Glomerular endothelial cell (primary cell): ENCODE results near the gene NEK7. TPM values are rescaled to one million over a fixed set of nuclear protein-coding genes. Genes with fewer than 3 reads are reported as not detected.

Source experiments
- DNase-seq: peaks from one replicate; pipeline ENCODE4 v3.0.0-alpha.2; 2011; ENCODE audit warnings: low read depth, low spot score; ENCODE audit errors: extremely low read depth
- total RNA-seq: library from RNA; depleted of rRNA; stranded (reverse); fragments of >200 nt; gene quantifications from 2 replicates; pipeline ENCODE4 v1.2.3, GENCODE V29; 2015

The NEK7 gene
- total RNA-seq, 1 donor from 2014 or later, result 48.6 TPM

DNA sequence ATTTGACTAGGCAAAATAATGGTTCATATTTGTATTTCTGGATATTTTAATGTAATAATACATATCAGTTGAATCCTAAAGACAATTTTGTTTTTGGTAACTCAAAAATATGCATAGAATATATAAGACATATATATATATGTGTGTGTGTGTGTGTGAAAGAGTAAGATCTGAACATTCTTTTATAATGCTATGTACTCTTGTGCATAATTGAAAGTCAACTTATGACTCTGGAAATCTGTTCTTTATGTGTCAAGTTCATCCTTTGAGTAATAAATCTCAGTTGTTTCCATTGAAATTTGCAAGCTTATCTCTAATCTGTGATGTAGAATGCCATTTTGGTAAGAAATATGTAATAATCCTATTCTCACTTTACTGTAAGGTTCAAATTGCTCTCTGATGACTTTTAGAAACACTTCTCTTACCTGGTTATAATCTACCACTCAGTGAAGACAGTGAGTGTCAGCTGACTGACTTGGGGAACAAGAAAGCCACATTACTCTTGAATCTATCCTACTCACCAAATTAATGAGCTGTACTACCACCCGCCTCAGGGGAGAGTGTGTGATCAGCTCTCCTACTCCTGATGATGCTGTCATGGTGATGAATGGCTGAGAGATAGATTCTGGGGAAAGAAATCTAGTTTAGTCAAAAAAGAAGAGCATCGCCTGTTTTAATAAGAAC is 15.0 kb upstream of the NEK7 start:
- no peak for DNase-seq

DNA sequence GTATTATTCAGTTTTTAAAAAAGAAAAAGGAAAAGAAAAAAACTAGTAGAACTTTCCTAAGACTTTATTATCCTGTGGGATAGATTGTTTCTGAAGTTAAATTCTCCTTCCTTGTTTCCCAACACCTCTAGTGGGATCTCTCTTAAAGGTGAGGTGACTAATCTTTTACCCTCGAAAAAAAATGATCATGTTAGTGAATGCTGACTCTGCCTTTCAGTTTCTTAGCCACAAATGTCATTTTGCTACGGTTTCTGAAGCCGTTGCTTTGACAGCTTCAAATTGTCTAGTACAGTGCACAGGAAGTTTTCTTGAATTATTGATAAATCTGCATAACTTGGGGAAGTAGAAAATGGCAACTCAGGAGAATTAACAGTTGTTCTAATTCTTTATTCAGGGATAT is 13.0 kb upstream of the NEK7 start:
- DNase-seq, result no peak

DNA sequence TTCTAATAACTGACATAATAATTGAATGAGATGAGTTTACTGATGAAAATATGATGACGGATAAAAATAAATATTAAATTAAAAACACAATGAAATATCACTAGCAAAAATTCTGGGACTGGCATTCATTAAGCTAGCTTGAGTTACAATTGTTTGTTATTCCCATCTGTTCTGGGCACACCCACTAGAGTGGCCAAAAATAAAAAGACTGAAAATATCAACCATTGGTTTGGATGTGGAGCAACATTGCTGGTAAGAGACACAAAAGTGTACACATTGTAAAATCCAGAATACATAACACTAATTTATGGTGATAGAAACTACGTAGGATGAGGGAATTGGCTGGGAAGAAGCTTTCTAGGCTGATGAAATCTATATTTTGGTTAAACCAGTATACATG is 9.6 kb upstream of the NEK7 start:
- DNase-seq, result no peak

DNA sequence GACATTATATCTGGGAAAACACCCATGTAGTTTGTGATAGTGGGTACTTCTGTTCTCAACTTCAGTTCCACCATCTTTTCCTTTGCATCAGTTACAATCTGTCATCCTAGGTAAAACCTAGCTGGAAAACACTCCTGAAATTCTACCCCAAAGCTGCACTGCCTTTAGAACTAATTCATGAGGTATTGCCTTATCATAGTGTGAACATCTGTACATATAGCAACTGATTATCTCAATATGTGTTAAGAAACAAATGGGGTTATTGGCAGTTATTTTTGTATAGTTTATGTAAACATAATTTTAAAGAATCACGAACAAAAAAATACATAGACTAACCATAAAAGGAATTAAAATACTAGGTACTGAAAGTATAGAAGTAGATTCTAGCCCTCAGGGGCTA is 6.4 kb upstream of the NEK7 start:
- no peak for DNase-seq

DNA sequence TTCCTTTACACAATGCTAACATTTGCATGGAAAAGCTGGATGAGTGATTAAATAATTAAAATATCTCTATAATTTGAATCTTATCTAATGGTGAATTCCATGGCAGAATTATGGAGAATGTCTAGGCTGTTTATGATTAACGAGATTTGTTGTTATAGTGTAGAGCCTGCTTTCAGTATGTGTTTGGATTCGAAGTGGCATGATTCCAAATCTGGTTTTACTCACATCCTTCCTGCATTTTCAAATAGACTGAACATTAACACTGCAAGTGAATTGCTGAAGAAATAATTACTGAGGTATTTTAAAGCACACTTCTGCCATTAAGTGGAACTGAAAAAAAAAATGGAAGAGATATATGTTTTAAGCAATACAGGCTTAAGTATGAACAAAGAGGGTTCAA is 5.1 kb upstream of the NEK7 start:
- no peak for DNase-seq

DNA sequence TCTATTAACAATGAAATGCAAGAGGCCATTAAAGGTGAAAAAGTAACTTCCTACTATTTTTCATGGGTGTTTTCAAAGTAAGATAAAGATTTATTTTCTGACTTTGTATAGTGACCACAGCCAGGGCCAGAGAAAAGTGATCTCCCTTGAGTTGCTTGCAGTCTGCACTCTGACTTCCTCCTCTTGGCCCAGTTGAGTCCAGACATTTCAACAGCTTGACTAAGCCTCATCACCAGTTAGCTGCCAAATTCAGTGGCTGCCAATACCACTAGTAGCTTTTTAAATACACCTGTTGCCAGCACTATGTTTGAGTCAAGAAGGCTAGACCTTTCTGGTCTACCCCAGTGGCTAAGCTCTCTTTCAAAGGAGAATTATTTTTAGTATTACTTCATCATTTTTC is 3.7 kb upstream of the NEK7 start:
- DNase-seq, result no peak

DNA sequence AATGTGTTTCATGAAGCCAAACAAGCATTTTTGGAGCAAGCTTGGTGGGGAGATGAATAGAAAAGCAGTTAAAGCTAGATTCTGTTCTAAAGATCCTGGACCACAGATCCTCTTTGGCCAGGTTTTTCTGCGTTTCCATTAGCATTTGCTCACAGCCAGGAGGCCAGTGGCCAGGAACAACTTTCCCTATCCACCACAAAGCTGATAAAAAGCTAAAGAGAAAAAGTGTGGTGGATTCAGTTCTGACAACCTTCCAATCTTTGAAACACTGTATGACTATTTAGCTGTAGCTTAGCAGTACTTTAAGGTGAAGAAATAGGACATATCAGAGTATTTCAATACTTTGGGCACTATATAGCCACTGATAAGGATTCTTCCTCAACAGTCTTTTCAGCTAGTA is 3.0 kb upstream of the NEK7 start:
- no peak for DNase-seq

DNA sequence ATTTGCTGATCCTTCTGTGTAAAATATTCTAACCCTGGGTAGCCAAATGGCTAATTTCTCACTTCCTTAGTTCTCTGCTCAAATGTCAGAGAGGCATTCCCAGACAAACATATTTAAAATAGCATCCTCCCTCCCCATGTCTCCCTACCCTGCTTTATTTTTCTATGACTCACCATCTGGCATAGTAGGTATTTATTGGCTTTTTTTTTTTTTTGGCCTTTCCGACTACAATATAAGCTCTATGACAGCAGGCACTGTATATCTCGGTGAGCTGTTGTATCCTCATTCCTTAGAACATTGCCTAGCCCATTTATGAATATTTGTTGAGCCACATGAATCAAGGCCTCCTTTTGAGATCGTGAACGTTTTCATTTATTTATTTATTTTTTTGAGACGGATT is 1.5 kb upstream of the NEK7 start:
- no peak for DNase-seq

DNA sequence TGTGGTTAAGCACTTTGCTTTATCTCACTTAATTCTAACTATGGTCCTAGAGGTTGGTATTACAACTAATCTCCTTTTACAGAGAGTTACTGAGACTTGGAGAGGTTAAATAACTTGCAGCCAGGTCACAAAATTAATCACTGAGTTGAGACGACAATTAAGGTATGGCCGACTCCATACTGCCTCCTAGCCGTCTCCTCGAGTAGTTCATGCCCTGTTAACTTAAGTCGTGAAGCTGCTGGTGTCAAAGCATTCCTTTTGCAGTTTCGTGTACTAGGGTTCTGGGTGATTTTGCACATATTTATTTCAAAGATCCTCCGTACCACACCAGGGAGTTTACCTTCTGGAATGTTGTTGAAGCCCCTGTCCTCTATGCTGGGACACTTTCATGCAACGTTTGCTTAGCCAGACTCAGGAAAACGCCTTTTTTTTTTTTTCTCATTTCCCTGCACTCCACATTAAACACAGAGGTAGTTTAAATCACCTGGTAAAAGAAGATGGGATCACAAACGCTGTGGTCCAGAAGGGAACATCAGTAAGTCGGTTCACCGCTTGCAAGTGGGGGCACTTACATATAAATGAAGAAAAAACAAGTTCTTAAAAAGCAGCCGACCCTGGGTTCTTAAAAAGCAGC is 570 bp upstream of the NEK7 start:
- no peak for DNase-seq

DNA sequence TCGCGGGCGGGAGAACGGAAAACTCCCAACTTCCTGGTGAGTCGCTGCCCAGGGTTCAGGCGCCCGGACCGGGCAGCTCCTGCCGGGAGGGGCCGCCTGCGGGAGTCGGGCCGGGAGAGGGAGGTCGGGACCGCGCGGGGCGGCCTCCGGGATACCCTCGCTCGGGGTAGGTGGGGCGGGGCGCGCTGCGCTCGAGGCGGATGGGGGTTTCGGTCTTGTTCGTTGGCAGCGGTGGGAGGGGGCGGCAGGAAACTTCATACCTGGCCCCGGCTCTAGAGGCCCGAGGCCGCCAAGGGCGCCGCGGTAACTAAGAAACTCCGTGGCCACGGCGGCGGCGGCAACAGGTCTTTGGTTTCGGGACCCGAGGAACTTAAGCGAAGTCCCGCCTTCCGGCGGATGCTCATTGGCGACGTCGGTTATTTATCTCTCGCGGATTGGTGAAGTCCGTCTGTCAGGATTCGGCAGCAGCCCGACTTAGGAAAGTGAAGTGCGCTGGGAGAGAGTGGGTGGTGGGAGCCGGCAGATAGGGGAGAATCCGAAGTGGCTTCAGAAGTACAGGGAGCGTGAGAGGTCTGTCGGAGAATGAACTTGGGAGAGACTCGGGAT is 546 bp downstream of the NEK7 start:
- no peak for DNase-seq

DNA sequence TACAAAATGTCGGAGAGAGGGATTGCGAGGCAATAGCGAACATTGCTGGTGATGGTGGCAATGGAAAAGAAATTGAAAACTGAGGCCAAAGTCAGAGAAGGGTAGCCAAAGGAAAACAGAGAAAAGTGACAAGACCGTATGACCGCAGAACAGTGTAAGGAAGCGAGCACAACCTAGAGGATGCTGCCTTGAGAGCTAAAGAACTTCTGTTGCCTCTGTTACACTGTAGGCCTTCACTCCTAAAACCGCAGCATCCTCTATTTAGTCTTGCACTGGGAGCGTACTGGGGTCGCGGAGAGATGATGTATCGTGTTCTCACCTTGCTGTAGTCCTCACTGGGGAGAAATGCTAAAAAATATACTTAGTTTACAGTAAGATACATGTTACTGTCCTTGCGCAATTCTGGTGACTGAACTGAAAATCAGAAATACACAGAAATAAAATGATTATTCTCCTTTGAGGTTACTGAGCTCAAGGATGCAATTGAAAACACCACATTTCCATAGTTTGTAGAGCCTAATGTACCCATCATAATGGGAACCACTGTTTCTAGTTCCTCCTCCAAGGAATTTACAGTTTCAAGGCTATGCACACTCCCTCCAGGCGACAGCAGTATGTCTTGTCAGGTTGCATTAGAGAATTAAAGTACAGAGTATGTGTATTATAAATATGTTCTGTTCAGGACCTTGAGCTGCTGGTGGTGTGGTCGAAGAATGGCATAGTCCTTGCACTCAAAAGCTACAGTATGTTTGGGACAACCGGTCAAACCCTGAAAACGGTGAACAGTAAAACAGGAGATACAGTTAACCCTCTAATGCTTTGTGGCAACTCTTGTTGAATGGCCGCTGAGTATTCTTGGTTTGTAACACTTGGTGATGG is 1.3 kb downstream of the NEK7 start:
- DNase-seq, result no peak

DNA sequence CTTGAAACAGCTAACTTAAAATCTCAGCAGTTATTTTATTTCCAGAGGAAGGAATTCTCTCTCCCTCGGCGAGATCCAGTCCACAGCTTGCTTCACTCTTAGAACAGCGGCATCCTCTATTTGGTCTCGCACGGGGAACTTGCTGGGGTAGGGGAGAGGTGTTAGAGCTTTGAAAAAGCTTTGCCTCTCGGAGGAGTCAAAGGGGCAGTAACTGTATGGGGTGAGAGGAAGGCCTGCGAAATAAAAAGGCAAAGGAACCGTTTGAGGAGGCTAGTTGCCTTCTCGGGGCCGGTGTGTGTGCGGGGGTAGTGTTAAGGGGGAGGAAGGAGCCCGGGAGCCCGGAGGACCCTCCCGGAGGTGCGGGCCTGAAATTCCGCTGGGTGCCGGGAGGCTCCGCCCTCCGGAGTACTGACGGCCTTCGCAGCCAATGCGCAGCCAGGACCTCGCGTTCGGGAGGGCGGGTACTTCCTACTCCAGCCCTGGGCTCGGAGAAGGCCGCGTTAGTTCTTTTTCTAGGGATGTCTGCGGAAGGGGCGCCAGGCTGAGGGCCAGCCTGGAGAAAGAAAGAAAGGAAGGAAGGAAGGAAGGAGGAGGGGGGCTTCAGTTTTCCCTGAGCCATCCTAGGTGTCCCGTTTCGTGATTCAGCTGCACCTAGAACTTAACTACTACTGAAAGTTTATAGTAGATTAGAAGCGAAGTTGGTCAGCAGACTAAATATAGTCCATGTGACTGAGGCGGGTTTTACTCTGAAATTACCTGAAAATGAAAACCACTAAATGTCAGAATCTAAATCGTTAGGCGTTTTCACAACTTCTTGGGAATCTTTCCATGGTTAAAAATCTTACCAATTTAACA is 2.2 kb downstream of the NEK7 start:
- no peak for DNase-seq

DNA sequence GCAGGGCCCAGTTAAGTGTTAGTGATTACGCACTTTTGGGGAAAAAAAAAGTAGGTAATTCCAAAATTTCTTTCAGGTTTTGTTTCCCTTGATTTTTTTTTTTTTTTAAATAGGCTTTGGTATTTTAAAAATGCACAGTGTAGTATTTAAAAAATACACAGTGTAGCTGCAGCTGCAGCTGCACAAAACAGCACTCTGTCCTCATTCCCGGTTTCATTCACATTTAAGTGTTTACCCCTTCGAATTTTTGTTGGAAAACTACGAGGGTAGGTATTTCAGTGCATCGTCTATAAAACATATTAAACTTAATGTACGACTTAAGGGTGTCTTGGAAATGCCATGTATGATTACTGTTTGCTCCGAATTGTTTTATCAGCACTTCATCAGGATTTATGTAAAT is 3.4 kb downstream of the NEK7 start:
- DNase-seq, result no peak

DNA sequence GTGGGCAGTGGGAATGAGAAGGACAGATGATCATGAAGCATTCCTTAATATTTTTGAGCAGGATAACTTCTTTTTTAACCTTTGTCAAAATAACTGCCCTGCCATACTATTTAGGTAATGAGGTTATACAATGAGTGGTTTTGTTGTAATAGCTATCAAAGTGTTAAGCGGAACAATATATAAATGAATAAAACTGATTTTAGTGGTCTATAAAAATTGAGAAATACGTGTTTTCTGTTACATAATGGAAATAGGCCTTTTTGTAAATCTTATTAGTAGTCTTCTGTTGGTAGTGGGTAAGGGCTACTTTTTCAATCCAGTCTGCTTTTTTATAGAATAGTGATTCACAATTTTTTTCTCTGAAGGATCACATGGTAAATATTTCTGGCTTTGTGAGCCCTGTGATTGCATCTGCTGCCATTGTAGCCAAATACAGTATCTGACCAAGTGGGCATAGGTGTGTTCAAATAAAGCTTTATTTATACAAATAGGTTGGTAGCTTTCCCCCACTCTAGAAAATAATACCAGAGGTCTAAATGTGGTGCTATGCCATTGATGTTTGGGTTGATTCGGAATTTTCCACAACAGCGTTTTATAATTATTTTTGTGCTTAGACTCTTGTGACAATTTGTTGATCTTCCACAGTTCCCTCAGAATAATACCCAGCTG is 4.3 kb downstream of the NEK7 start:
- no peak for DNase-seq

DNA sequence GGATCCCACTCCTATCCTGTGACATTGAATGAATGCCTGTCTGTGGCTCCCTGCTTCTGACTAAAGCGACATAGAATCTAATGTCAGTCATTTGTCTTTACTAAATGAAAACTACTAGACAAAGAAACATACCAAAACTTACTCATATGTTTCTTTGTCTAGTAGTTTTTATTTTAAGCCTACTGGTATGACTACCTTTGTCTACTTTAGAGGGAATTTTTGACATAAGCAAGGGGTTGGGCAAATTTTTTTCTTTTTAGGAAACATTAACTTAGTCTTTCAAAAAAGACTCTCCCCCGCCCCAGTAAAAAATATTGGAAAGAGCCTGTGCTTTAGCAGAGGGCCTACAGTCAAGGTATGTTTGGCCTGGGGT is 4.9 kb downstream of the NEK7 start:
- DNase-seq, result no peak

DNA sequence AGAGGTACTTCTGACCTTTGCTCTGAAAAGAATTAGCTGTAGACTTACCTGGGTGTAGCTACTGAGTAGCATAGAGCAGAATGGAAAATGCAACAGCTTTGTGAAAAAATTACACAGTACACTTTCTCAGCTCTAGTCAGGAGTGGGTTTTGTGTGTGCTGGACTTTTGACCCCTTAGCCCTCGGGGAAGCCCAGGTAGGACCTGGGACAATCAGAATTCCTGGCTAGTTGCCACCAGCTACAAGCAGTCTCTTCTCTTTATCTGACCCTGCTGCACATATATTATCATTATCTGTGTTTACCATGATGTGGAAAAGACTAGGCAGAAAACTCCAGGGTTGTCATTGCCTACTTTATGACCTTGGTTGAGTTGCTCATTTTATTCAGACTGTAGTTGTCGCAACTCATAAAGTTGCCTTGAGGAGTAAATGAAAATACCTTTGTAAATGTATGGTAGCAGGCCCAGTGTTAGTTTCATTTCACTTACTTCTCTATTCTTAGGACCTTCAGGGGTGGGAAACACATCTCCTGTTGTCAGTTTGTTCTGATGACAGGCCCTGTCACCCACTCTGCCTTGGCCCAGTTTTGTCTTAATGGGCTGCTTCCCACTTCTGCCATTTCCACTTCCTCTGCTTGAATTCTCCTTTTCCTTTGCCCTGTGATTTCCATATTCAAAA is 5.4 kb downstream of the NEK7 start:
- no peak for DNase-seq

DNA sequence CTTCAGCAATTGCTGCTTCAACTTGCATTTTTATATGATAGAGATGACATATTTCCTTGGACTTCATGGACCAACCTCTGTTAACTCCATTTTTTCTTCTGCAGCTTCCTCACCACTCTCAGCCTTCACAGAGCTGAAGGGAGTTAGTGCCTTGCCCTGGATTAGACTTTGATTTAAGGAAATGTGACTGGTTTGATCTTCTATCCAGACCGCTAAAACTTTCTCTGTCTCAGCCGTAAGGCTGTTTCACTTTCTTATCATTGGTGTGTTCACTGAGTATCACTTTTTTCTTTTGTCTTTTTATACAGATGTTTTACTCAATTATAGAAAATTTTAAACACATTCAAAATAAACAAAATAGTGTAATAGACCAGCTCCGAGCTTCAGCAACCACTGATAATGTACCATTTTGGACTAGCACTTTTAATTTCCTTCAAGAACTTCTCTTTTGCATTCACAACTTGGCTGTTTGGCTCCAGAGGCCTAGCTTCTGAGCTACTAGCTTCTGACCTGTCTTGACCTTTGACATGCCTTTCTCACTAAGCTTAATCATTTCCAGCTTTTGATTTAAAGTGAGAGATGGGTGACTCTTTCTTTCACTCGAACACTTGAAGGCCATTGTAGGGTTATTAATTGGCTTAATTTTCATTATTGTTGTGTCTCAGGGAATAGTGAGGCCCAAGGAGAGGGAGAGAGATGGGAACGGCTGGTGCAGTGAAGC is 9.3 kb downstream of the NEK7 start:
- DNase-seq, result no peak

DNA sequence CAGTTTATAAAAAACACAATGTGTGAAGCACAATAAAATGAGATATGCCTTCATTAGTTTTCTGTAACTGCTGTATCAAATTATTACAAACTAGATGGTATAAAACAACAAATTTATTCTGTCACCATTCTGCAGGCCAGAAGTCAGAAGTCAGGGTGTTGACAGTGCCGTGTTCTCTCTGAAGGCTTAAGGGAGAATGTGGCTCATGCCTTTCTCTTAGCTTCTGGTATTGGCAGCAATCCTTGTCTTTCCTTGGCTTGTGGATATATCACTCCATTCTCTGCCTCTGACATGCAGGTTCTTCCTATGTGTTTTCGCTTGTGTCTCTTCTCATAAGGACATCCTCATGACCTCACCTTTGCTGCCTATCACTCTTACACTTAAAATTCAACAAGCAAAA is 10.1 kb downstream of the NEK7 start:
- no peak for DNase-seq

DNA sequence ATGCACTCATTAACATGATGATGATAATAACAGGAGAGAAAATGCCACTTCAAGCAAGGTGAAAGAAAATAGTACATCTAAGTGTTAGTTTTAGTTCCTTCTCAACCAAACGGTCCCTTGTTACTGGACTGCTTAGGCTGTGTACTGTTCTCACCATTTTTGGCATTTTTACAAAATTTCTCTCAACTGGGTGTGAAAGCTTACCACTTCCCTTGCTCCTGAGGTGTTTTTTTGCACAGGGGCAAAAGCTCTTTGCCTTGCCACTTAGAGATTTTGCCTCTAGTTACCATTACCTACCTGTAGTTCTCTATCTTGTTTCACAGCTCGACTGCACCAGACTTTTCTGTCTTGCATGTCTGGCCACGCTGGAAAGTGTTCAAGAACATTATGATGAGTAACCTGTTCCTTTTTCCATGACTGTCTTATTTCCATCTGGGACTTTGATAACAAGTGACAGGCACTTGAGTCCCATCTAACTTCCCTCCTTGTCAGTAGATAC is 10.7 kb downstream of the NEK7 start:
- DNase-seq, result no peak
